ENCODE data around the gene STUM. TPM values are rescaled to one million over a fixed set of nuclear protein-coding genes. Genes with fewer than 3 reads are reported as not detected.
"Not testable (repeated sequence)": the region's sequence is repeated elsewhere in the genome, so short reads cannot be mapped to it uniquely, and the experiment has no call there.

Gene STUM
- total RNA-seq, 1 donor from 2014 or later: 0.86 TPM

DNA sequence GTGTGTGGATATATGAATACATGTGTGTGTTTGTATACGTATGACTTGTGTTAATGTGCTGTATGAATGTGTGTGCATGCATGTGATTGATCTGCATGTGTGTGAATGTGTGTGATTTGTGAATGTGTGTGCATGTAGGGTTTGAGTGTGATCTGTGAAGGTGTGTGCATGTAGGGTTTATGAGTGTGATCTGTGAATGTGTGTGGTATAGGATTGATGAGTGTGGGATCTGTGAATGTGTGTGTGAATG lies 88.2 kb downstream of the STUM start:
- Mint-ChIP-seq H3K27ac (ENCODE audit: unreplicated experiment) (no peak overlapping the region), H3K9me3 (no peaks in the 10 kb centered on the region), H3K4me3 (no peak overlapping the region), H3K4me1 (peaks cover 19% of the 10 kb centered on the region), H3K27me3 (ENCODE audit: low read depth) (no peaks in the 10 kb centered on the region), H3K36me3 (ENCODE audit: low read depth) (no peaks in the 10 kb centered on the region)
- DNase-seq (ENCODE audit: low read depth, low spot score): no peak
- TF ChIP-seq, protein P1, sequence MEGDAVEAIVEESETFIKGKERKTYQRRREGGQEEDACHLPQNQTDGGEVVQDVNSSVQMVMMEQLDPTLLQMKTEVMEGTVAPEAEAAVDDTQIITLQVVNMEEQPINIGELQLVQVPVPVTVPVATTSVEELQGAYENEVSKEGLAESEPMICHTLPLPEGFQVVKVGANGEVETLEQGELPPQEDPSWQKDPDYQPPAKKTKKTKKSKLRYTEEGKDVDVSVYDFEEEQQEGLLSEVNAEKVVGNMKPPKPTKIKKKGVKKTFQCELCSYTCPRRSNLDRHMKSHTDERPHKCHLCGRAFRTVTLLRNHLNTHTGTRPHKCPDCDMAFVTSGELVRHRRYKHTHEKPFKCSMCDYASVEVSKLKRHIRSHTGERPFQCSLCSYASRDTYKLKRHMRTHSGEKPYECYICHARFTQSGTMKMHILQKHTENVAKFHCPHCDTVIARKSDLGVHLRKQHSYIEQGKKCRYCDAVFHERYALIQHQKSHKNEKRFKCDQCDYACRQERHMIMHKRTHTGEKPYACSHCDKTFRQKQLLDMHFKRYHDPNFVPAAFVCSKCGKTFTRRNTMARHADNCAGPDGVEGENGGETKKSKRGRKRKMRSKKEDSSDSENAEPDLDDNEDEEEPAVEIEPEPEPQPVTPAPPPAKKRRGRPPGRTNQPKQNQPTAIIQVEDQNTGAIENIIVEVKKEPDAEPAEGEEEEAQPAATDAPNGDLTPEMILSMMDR (conservative IDR thresholded peaks at IDR 0.05): no peak

GRCh38 chr1:226637147-226637935 lies 88.8 kb downstream of the STUM start:
- Mint-ChIP-seq H3K27ac (ENCODE audit: unreplicated experiment) (no peak overlapping the region), H3K4me1 (peaks cover 18% of the 10 kb centered on the region), H3K36me3 (ENCODE audit: low read depth) (no peaks in the 10 kb centered on the region), H3K27me3 (ENCODE audit: low read depth) (no peaks in the 10 kb centered on the region), H3K9me3 (no peaks in the 10 kb centered on the region), H3K4me3 (no peak overlapping the region)
- TF ChIP-seq, protein P1 (conservative IDR thresholded peaks at IDR 0.05): peak; percentile 41
- no peak for DNase-seq (ENCODE audit: low read depth, low spot score)

GRCh38 chr1:226638001-226638601 lies 89.5 kb downstream of the STUM start:
- no peaks in the 10 kb centered on the region for H3K27me3 Mint-ChIP-seq (ENCODE audit: low read depth)
- H3K4me3 Mint-ChIP-seq: no peak overlapping the region
- peaks cover 14% of the 10 kb centered on the region for H3K4me1 Mint-ChIP-seq
- H3K9me3 Mint-ChIP-seq: no peaks in the 10 kb centered on the region
- TF ChIP-seq, protein P1 (conservative IDR thresholded peaks at IDR 0.05): no peak
- H3K27ac Mint-ChIP-seq (ENCODE audit: unreplicated experiment): no peak overlapping the region
- H3K36me3 Mint-ChIP-seq (ENCODE audit: low read depth): no peaks in the 10 kb centered on the region
- DNase-seq (ENCODE audit: low read depth, low spot score): no peak

DNA sequence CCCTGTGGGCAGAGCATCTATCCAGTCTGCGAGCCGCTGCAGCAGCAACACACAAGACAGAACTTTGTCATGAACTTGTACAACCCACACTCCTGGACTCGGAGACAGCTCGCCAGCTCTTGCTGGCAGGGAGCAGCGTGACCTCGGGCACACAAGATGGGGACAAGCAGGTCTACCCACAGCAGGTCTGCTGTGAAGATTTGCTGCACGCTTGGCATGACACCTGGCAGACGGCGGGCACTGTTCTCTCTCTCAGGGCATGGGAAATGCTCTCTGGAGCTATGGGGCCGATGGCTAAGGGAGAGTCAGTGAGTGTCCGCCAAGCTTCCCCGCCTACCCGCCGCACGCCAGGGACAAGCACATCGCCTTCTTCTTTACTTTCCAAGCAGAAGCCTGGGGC lies 90.0 kb downstream of the STUM start:
- no peak overlapping the region for H3K27ac Mint-ChIP-seq (ENCODE audit: unreplicated experiment)
- TF ChIP-seq, protein P1 (conservative IDR thresholded peaks at IDR 0.05): no peak
- H3K4me1 Mint-ChIP-seq: peaks cover 19% of the 10 kb centered on the region
- H3K27me3 Mint-ChIP-seq (ENCODE audit: low read depth): no peaks in the 10 kb centered on the region
- H3K4me3 Mint-ChIP-seq: no peak overlapping the region
- no peak for DNase-seq (ENCODE audit: low read depth, low spot score)
- H3K36me3 Mint-ChIP-seq (ENCODE audit: low read depth): no peaks in the 10 kb centered on the region
- H3K9me3 Mint-ChIP-seq: no peaks in the 10 kb centered on the region

- peaks cover 20% of the 10 kb centered on the region for H3K4me1 Mint-ChIP-seq
- H3K27me3 Mint-ChIP-seq (ENCODE audit: low read depth): not testable (repeated sequence)
Observed at GRCh38 chr1:226639206-226639605, 90.6 kb downstream of the STUM start.

GRCh38 chr1:226639631-226640061 lies 91.1 kb downstream of the STUM start:
- TF ChIP-seq, protein P1 (conservative IDR thresholded peaks at IDR 0.05): no peak
- H3K36me3 Mint-ChIP-seq (ENCODE audit: low read depth): no peaks in the 10 kb centered on the region
- DNase-seq (ENCODE audit: low read depth, low spot score): no peak
- peaks cover 16% of the 10 kb centered on the region for H3K4me1 Mint-ChIP-seq
- H3K27ac Mint-ChIP-seq (ENCODE audit: unreplicated experiment): no peak overlapping the region
- no peaks in the 10 kb centered on the region for H3K9me3 Mint-ChIP-seq
- no peak overlapping the region for H3K4me3 Mint-ChIP-seq
- no peaks in the 10 kb centered on the region for H3K27me3 Mint-ChIP-seq (ENCODE audit: low read depth)

More at GRCh38 chr1:226639206-226639605, 90.6 kb downstream of the STUM start:
- not testable (repeated sequence) for H3K9me3 Mint-ChIP-seq; H3K27ac Mint-ChIP-seq (ENCODE audit: unreplicated experiment); H3K4me3 Mint-ChIP-seq; DNase-seq (ENCODE audit: low read depth, low spot score); H3K36me3 Mint-ChIP-seq (ENCODE audit: low read depth)
